GM21515 (cell line): ENCODE measurements around the gene EIF3A.

ENCODE experiments used
- ATAC-seq: cut with Tn5 transposase; IDR thresholded peaks from one replicate; pipeline ENCODE4 v1.9.1; 2021; ENCODE audit not compliant: unreplicated experiment

The EIF3A gene

GRCh38 chr10:119022846-119023552 is 57.6 kb downstream of the EIF3A start:
- ATAC-seq = no peak

DNA sequence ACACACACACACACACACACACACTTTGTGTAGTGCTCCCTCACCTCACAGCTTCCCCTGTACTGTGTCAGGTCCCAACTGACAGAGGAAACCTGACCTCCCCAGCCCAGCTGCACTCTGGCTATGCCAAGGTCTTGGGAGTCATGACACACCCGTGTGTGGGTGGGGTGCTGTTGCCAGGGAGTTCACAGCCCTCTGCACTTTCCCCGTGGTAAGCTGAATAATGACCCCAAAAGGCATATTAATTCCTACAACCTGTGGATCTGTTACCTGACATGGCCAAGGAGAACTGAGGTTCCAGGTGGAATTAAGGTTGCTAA is 60.0 kb downstream of the EIF3A start:
- no peak for ATAC-seq

DNA sequence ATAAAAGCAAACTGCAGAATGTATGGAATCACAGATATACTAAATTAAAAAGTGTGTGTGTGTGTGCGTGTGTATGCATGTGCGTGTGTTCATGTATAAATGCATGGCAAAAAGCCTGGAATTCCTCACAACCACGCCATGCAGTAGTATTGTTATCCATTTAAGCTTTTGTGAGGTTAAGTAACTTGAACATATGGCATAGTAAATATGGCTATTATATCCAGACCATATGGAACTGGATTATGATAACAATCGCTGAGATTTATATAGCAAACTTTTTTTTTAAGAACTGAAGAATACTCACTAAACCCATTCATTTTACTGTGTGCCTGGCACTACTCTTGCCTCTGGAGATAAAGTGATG is 73.4 kb downstream of the EIF3A start:
- no peak for ATAC-seq

- no peak for ATAC-seq
Measured at GRCh38 chr10:119006451-119007210, 74.0 kb downstream of the EIF3A start.

DNA sequence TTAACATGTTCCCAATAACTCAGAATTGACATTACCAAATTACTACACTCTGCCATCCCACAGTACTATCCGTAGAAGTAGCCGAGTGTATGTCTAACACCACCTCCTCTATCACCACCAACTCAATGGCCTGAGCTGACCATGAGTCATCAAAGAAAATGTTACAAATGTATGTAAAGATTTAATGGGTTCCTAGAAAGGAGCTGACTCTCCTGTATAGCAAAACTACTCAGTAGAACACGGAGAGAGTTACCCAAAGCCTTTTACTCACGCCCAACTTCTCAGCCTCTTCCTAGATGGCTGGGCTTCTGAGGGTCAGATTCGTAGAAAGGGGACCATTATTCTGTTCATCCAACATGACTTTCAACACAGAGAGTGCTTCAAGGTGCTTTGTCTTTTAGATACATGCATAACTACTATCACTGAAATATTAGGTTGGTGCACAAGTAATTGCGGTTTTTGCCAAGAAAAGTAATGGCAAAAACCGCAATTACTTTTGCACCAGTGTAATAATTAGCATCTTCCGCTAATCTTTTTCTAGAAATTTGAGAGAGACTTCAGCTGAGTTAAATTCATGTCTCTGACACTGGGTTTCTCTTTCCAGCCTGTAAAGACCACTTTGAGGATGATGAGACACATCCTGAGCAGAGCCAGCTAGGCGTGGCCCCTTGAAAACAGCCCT is 75.1 kb downstream of the EIF3A start:
- ATAC-seq = no peak

DNA sequence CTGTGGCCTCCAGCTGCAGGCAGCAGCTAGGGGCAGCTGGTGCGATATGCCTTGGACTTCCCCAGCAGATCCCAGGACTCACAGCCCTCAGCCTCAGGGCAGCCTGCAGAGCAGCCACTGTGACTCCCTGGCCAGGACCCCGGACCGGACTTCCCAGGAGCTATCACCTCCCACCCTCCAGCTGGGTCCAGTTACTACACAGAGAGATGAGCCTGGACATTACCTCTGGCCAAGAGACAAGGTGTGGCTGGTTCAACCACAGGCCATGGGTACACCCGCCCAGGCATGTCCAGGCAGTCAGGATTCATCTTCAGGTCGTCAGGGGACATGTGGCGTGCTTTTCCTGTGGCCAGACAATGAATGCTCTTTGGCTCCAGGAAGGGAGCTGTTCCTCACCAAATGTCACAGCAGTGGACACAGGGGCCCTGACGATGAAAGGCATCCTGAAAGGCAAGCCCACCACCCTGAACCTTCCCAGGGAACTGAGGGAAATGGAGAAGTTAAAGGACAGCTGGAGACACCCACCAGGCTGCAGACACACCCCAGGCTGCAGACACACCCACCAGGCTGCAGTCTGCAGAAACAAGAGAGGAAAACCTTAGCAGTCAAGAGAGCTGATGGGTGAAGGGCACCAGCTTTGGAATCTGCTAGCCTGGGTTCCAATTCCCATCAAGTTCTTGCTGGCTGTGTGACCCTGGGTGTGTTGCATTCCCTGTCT is 76.9 kb downstream of the EIF3A start:
- ATAC-seq = no peak

DNA sequence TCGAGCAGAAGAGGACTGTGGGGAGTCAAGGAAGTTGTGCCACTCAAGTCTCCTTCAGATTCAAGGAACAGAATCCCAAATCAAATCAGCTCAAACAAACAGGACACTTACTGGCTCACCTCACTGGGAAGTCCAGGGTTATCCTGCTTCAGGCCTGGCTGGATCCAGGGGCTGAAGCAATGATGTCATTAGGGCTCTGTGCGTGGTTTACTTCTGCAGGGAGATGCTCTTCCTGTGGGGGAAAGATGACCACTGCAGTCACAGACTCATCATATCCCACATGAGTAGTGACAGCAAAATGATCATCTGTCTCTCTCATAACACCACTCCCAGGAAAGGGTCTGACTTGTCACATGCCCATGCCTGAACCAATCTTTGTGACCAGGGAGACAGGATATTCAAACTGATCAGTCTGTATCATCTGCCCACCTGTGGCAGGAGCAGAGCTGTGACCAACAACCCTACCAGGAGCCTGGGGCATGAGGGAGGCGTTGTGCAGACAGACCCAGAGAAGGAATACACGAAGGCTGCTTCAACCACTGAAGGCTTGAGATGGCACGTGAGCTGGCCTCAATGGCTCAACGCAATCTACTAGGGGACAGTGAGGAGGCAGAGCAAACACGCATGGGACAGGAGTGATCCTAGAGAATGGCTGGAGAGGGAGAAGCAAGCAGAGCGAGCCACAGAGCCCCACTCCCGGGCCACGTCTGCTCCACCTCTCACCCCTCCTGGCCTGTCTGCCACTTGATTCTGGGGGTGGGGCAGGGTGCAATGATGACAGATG is 78.7 kb downstream of the EIF3A start:
- ATAC-seq = no peak

- ATAC-seq = no peak
Measured at GRCh38 chr10:118998183-118998582, 82.4 kb downstream of the EIF3A start.

GRCh38 chr10:118997379-118997778 is 83.2 kb downstream of the EIF3A start:
- ATAC-seq = no peak

DNA sequence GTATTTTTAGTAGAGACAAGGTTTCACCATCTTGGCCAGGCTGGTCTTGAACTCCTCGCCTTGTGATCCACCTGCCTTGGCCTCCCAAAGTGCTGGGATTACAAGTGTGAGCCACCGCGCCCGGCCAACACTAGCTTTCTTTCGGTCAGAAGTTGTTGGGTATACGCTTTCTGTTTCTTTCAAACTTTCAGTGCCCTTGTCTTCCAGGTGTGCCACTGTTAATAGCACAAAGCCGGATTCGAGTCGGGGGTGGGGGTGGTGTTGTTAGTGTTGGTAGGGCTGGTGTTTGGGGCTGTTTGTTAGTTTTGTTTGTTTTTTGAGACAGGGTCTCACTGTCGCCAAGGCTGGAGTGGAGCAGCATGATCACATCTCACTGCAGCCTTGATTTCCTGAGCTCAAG is 84.9 kb downstream of the EIF3A start:
- no peak for ATAC-seq

- ATAC-seq = no peak
Measured at GRCh38 chr10:118994321-118994720, 86.3 kb downstream of the EIF3A start.

DNA sequence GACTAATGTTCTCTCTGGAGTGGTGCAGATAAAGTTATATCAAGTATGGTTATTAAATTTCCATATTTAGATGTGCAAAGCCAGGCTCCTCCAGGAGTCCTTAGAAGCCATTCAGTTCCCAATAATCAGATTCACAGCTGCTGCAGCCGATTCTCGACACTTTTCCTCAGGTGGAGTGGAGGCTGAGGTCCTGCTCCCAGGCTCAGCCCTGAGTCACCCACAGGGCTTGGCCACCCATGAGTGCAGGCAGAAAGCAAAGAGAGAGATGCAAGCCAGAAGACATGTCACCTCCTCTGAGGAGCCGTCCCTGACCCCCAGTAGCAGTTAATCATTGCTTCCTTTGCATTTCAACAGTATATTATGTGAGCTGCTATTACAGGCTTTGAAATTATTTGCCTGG is 87.4 kb downstream of the EIF3A start:
- no peak for ATAC-seq

GRCh38 chr10:118992496-118992895 is 88.1 kb downstream of the EIF3A start:
- ATAC-seq = no peak

- ATAC-seq = no peak
Measured at GRCh38 chr10:118990326-118990725, 90.3 kb downstream of the EIF3A start.

GRCh38 chr10:118986815-118987790 is 93.5 kb downstream of the EIF3A start:
- peak; percentile 78 for ATAC-seq

DNA sequence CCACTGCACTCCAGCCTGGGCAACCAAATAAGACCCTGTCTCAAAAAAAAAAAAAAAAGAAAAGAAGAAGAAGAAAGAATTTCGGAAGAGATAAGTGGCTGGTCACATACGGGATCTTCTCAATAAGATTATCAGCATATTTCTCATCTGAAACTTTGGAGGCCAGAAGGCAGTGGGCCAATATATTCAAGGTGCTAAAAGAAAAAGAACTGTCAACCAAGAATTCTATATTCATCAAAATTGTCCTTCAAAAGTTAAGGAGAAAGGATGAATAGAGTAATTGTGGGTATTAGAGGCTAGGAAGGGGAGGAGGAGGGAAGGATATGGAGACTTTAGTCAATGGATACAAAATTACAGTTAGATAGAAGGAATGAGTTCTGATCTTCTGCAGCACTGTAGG is 95.0 kb downstream of the EIF3A start:
- ATAC-seq = no peak
